T-helper 1 cell treated with Interleukin-12 subunit alpha and Interleukin-12 subunit beta and Interleukin-4 antibody, amounts not matched to agents 30 μg/mL and 1 μg/mL, for 36 hours (primary cell): ENCODE results near the gene DCLK1.

Experiments used
- H3K27ac Mint-ChIP-seq: one replicate; pipeline ENCODE4 v1.8.0; 2021; ENCODE audit warnings: mild to moderate bottlenecking, mixed read lengths
- H3K27me3 Mint-ChIP-seq: one replicate; pipeline ENCODE4 v1.8.0; 2021; ENCODE audit warnings: low read depth, mixed read lengths
- H3K36me3 Mint-ChIP-seq: one replicate; pipeline ENCODE4 v1.8.0; 2021; ENCODE audit warnings: low read depth, mixed read lengths
- H3K4me1 Mint-ChIP-seq: one replicate; pipeline ENCODE4 v1.8.0; 2021; ENCODE audit warnings: low read depth, mixed read lengths
- H3K4me3 Mint-ChIP-seq: one replicate; pipeline ENCODE4 v1.8.0; 2021; ENCODE audit warnings: mild to moderate bottlenecking, moderate library complexity, mixed read lengths
- H3K9me3 Mint-ChIP-seq: one replicate; pipeline ENCODE4 v1.8.0; 2021; ENCODE audit warnings: mixed read lengths

The DCLK1 gene

GRCh38 chr13:35792021-35792420 lies 339.2 kb downstream of the DCLK1 start:
- no peaks in the 10 kb centered on the region for H3K4me1 Mint-ChIP-seq
- no peaks in the 10 kb centered on the region for H3K9me3 Mint-ChIP-seq
- H3K4me3 Mint-ChIP-seq: no peak overlapping the region
- no peak overlapping the region for H3K27ac Mint-ChIP-seq
- H3K36me3 Mint-ChIP-seq: no peaks in the 10 kb centered on the region
- no peaks in the 10 kb centered on the region for H3K27me3 Mint-ChIP-seq

GRCh38 chr13:35791184-35791851 lies 339.9 kb downstream of the DCLK1 start:
- no peaks in the 10 kb centered on the region for H3K4me1 Mint-ChIP-seq
- H3K36me3 Mint-ChIP-seq: no peaks in the 10 kb centered on the region
- H3K27ac Mint-ChIP-seq: no peak overlapping the region
- H3K4me3 Mint-ChIP-seq: no peak overlapping the region
- H3K27me3 Mint-ChIP-seq: no peaks in the 10 kb centered on the region
- H3K9me3 Mint-ChIP-seq: no peaks in the 10 kb centered on the region

GRCh38 chr13:35789335-35790165 lies 341.6 kb downstream of the DCLK1 start:
- H3K9me3 Mint-ChIP-seq: no peaks in the 10 kb centered on the region
- H3K4me3 Mint-ChIP-seq: no peak overlapping the region
- H3K27ac Mint-ChIP-seq: no peak overlapping the region
- H3K36me3 Mint-ChIP-seq: no peaks in the 10 kb centered on the region
- no peaks in the 10 kb centered on the region for H3K27me3 Mint-ChIP-seq
- no peaks in the 10 kb centered on the region for H3K4me1 Mint-ChIP-seq

- H3K27ac Mint-ChIP-seq: no peak overlapping the region
- no peaks in the 10 kb centered on the region for H3K27me3 Mint-ChIP-seq
- no peak overlapping the region for H3K4me3 Mint-ChIP-seq
- no peaks in the 10 kb centered on the region for H3K4me1 Mint-ChIP-seq
- no peaks in the 10 kb centered on the region for H3K36me3 Mint-ChIP-seq
- H3K9me3 Mint-ChIP-seq: no peaks in the 10 kb centered on the region
Observed at GRCh38 chr13:35787937-35788336, 343.2 kb downstream of the DCLK1 start.

GRCh38 chr13:35785576-35786303 lies 345.4 kb downstream of the DCLK1 start:
- H3K4me1 Mint-ChIP-seq: no peaks in the 10 kb centered on the region
- H3K36me3 Mint-ChIP-seq: no peaks in the 10 kb centered on the region
- no peak overlapping the region for H3K4me3 Mint-ChIP-seq
- H3K9me3 Mint-ChIP-seq: no peaks in the 10 kb centered on the region
- no peak overlapping the region for H3K27ac Mint-ChIP-seq
- H3K27me3 Mint-ChIP-seq: no peaks in the 10 kb centered on the region

- Mint-ChIP-seq H3K27ac (no peak overlapping the region), H3K27me3 (no peaks in the 10 kb centered on the region), H3K4me1 (no peaks in the 10 kb centered on the region), H3K4me3 (no peak overlapping the region), H3K36me3 (no peaks in the 10 kb centered on the region), H3K9me3 (no peaks in the 10 kb centered on the region)
Observed at GRCh38 chr13:35784286-35784951, 346.8 kb downstream of the DCLK1 start.

- H3K36me3 Mint-ChIP-seq: no peaks in the 10 kb centered on the region
- H3K4me3 Mint-ChIP-seq: no peak overlapping the region
- no peaks in the 10 kb centered on the region for H3K9me3 Mint-ChIP-seq
- no peaks in the 10 kb centered on the region for H3K4me1 Mint-ChIP-seq
- H3K27ac Mint-ChIP-seq: no peak overlapping the region
- H3K27me3 Mint-ChIP-seq: no peaks in the 10 kb centered on the region
Observed at GRCh38 chr13:35782793-35783192, 348.4 kb downstream of the DCLK1 start.

- Mint-ChIP-seq H3K36me3 (no peaks in the 10 kb centered on the region), H3K27ac (no peak overlapping the region), H3K4me1 (no peaks in the 10 kb centered on the region), H3K4me3 (no peak overlapping the region), H3K27me3 (no peaks in the 10 kb centered on the region), H3K9me3 (no peaks in the 10 kb centered on the region)
Observed at GRCh38 chr13:35781036-35782000, 349.9 kb downstream of the DCLK1 start.

GRCh38 chr13:35780613-35781012 lies 350.6 kb downstream of the DCLK1 start:
- Mint-ChIP-seq H3K4me1 (no peaks in the 10 kb centered on the region), H3K9me3 (no peaks in the 10 kb centered on the region), H3K27ac (no peak overlapping the region), H3K36me3 (no peaks in the 10 kb centered on the region), H3K4me3 (no peak overlapping the region), H3K27me3 (no peaks in the 10 kb centered on the region)

GRCh38 chr13:35771898-35772297 lies 359.3 kb downstream of the DCLK1 start:
- Mint-ChIP-seq H3K9me3 (peaks cover 3% of the 10 kb centered on the region), H3K36me3 (no peaks in the 10 kb centered on the region), H3K27me3 (no peaks in the 10 kb centered on the region), H3K27ac (no peak overlapping the region), H3K4me3 (no peak overlapping the region), H3K4me1 (no peaks in the 10 kb centered on the region)

- Mint-ChIP-seq H3K27me3 (no peaks in the 10 kb centered on the region), H3K4me1 (no peaks in the 10 kb centered on the region), H3K36me3 (no peaks in the 10 kb centered on the region), H3K9me3 (peaks cover 3% of the 10 kb centered on the region), H3K27ac (no peak overlapping the region), H3K4me3 (no peak overlapping the region)
Observed at GRCh38 chr13:35770756-35771297, 360.4 kb downstream of the DCLK1 start.

- H3K9me3 Mint-ChIP-seq: peaks cover 3% of the 10 kb centered on the region
- H3K4me1 Mint-ChIP-seq: no peaks in the 10 kb centered on the region
- H3K27me3 Mint-ChIP-seq: no peaks in the 10 kb centered on the region
- H3K36me3 Mint-ChIP-seq: no peaks in the 10 kb centered on the region
- no peak overlapping the region for H3K27ac Mint-ChIP-seq
- no peak overlapping the region for H3K4me3 Mint-ChIP-seq
Observed at GRCh38 chr13:35769812-35770211, 361.4 kb downstream of the DCLK1 start.

- Mint-ChIP-seq H3K27me3 (no peaks in the 10 kb centered on the region), H3K4me1 (no peaks in the 10 kb centered on the region)
Observed at GRCh38 chr13:35768551-35768950, 362.6 kb downstream of the DCLK1 start.

More at GRCh38 chr13:35768551-35768950, 362.6 kb downstream of the DCLK1 start:
- Mint-ChIP-seq H3K36me3 (no peaks in the 10 kb centered on the region), H3K9me3 (peaks cover 3% of the 10 kb centered on the region), H3K4me3 (no peak overlapping the region), H3K27ac (no peak overlapping the region)
